GM19025 (cell line): ENCODE measurements around the gene PCBP3.
"Not testable (repeated sequence)": the region's sequence is repeated elsewhere in the genome, so short reads cannot be mapped to it uniquely, and the experiment has no call there.

Source experiments
- ATAC-seq: cut with Tn5 transposase; IDR thresholded peaks from one replicate; pipeline ENCODE4 v1.9.1; 2021; ENCODE audit warnings: mild to moderate bottlenecking, low read depth, moderate library complexity; ENCODE audit not compliant: unreplicated experiment

PCBP3 gene

GRCh38 chr21:45885597-45885929, 242.0 kb downstream of the PCBP3 start:
- no peak for ATAC-seq

- not testable (repeated sequence) for ATAC-seq
Measured at GRCh38 chr21:45885930-45886601, 242.5 kb downstream of the PCBP3 start.

GRCh38 chr21:45886610-45887026, 243.1 kb downstream of the PCBP3 start:
- no peak for ATAC-seq

- ATAC-seq = no peak
Measured at GRCh38 chr21:45887120-45887611, 243.6 kb downstream of the PCBP3 start.

GRCh38 chr21:45887788-45888187, 244.3 kb downstream of the PCBP3 start:
- no peak for ATAC-seq

- no peak for ATAC-seq
Measured at GRCh38 chr21:45888386-45889009, 245.0 kb downstream of the PCBP3 start.

GRCh38 chr21:45889256-45889655, 245.7 kb downstream of the PCBP3 start:
- no peak for ATAC-seq

GRCh38 chr21:45889961-45890360, 246.4 kb downstream of the PCBP3 start:
- ATAC-seq = no peak

- no peak for ATAC-seq
Measured at GRCh38 chr21:45891388-45892155, 248.0 kb downstream of the PCBP3 start.

GRCh38 chr21:45892156-45892915, 248.8 kb downstream of the PCBP3 start:
- no peak for ATAC-seq

GRCh38 chr21:45892916-45893739, 249.6 kb downstream of the PCBP3 start:
- no peak for ATAC-seq

GRCh38 chr21:45893740-45894449, 250.4 kb downstream of the PCBP3 start:
- no peak for ATAC-seq

GRCh38 chr21:45894450-45894825, 250.9 kb downstream of the PCBP3 start:
- ATAC-seq = no peak

- no peak for ATAC-seq
Measured at GRCh38 chr21:45894906-45895777, 251.6 kb downstream of the PCBP3 start.

- ATAC-seq = no peak
Measured at GRCh38 chr21:45895778-45896370, 252.3 kb downstream of the PCBP3 start.

GRCh38 chr21:45896431-45896830, 252.9 kb downstream of the PCBP3 start:
- ATAC-seq = not testable (repeated sequence)

- no peak for ATAC-seq
Measured at GRCh38 chr21:45897191-45898027, 253.9 kb downstream of the PCBP3 start.
